CD4-positive, CD25-positive, alpha-beta regulatory T cell (primary cell): ENCODE data around the gene ZNF654. TPM values are rescaled to one million over a fixed set of nuclear protein-coding genes. Genes with fewer than 3 reads are reported as not detected.
"Not testable (repeated sequence)": the region's sequence is repeated elsewhere in the genome, so short reads cannot be mapped to it uniquely, and the experiment has no call there.

Source experiments
- ATAC-seq, 2 donors: fragments of 150-1000 bp; cut with Tn5 transposase; one replicate each; pipeline ENCODE4 v1.10.0; 2021; ENCODE audit warnings: low read depth in 2 of 2, moderate number of reproducible peaks in 2 of 2, moderate library complexity in 1 of 2
- DNase-seq, 3 donors: peaks; one replicate each; pipeline versions ENCODE4 v3.0.0 to v3.0.0-alpha.2; 2012 to 2022; ENCODE audit warnings: mixed read lengths in 1 of 3
- H3K27ac ChIP-seq: one replicate; pipeline ENCODE4 v1.7.0; 2013; ENCODE audit warnings: mild to moderate bottlenecking, low read length; ENCODE audit not compliant: insufficient read depth, poor library complexity, severe bottlenecking
- H3K27me3 ChIP-seq: one replicate; pipeline ENCODE4 v1.7.0; 2013; ENCODE audit warnings: low read length; ENCODE audit not compliant: control insufficient read depth, insufficient read depth
- H3K36me3 ChIP-seq: one replicate; pipeline ENCODE4 v1.7.0; 2013; ENCODE audit warnings: mild to moderate bottlenecking, low read length, moderate library complexity; ENCODE audit not compliant: control insufficient read depth, insufficient read depth
- H3K4me1 ChIP-seq: 2 replicates; pipeline ENCODE4 v1.7.0; 2013; ENCODE audit warnings: mild to moderate bottlenecking, low read length; ENCODE audit not compliant: insufficient read depth, control insufficient read depth, poor library complexity, severe bottlenecking
- H3K4me3 ChIP-seq: one replicate; pipeline ENCODE4 v1.7.0; 2013; ENCODE audit warnings: low read depth, mild to moderate bottlenecking, low read length, moderate library complexity
- H3K9me3 ChIP-seq, 2 experiments: 1 replicate in 1 of 2; 2 replicates in 1 of 2; pipeline ENCODE4 v1.7.0; 2013; ENCODE audit warnings: low read length in 2 of 2, mild to moderate bottlenecking in 1 of 2, moderate library complexity in 1 of 2; ENCODE audit not compliant: control insufficient read depth in 2 of 2
- H3K27ac Mint-ChIP-seq, 3 donors: one replicate each; pipeline ENCODE4 v1.8.0; 2020 to 2022; ENCODE audit warnings: mild to moderate bottlenecking in 3 of 3, mixed read lengths in 3 of 3, moderate library complexity in 2 of 3
- H3K27me3 Mint-ChIP-seq: one replicate; pipeline ENCODE4 v1.8.0; 2022; ENCODE audit warnings: mild to moderate bottlenecking, mixed read lengths
- H3K36me3 Mint-ChIP-seq: one replicate; pipeline ENCODE4 v1.8.0; 2020; ENCODE audit warnings: mixed read lengths
- H3K4me1 Mint-ChIP-seq, 4 donors: one replicate each; pipeline ENCODE4 v1.8.0; 2020 to 2022; ENCODE audit warnings: mixed read lengths in 4 of 4, mild to moderate bottlenecking in 1 of 4
- H3K4me3 Mint-ChIP-seq, 4 donors: one replicate each; pipeline ENCODE4 v1.8.0; 2020 to 2022; ENCODE audit warnings: mild to moderate bottlenecking in 4 of 4, mixed read lengths in 4 of 4, moderate library complexity in 3 of 4
- H3K9me3 Mint-ChIP-seq, 7 donors: one replicate each; pipeline ENCODE4 v1.8.0; 2020 to 2022; ENCODE audit warnings: mixed read lengths in 7 of 7, mild to moderate bottlenecking in 3 of 7, moderate library complexity in 2 of 7
- polyA plus RNA-seq, 4 donors: library from polyadenylated mRNA; unstranded; fragments of 300-500 nt; fragmentation: Illumina TruSeq; gene quantifications; one replicate each; pipeline ENCODE4 v1.2.3, GENCODE V29; 2021
- total RNA-seq: library from RNA; stranded (reverse); gene quantifications from one replicate; pipeline ENCODE4 v1.2.3, GENCODE V29; 2022

ZNF654 gene
- total and polyA plus RNA-seq, 5 donors from 2014 or later = 10.4 to 19.1 (median 15.8) TPM

GRCh38 chr3:88167704-88168103, 108.6 kb downstream of the ZNF654 start:
- H3K27ac ChIP-seq = no peak overlapping the region
- H3K4me3 ChIP-seq = no peak overlapping the region
- Mint-ChIP-seq H3K27ac (no peak overlapping the region), H3K27me3 (no peaks in the 10 kb centered on the region), H3K4me1 (peaks cover 13 to 25% (median 20%) of the 10 kb centered on the region in 4 donors), H3K4me3 (no peak overlapping the region), H3K36me3 (peaks cover 29% of the 10 kb centered on the region), H3K9me3 (peaks cover 0 to 1% (median 0%) of the 10 kb centered on the region in 7 donors)
- DNase-seq (no peak), ATAC-seq (no peak)
- H3K36me3 ChIP-seq = peaks cover 7% of the 10 kb centered on the region
- H3K27me3 ChIP-seq = no peaks in the 10 kb centered on the region
- H3K9me3 ChIP-seq = no peaks in the 10 kb centered on the region
- no peaks in the 10 kb centered on the region for H3K4me1 ChIP-seq

- no peak overlapping the region for H3K4me3 Mint-ChIP-seq
- no peak overlapping the region for H3K27ac ChIP-seq
- DNase-seq = no peak
- no peaks in the 10 kb centered on the region for H3K27me3 ChIP-seq
- H3K36me3 Mint-ChIP-seq = peaks cover 30% of the 10 kb centered on the region
- H3K9me3 Mint-ChIP-seq = peaks cover 0 to 2% (median 0%) of the 10 kb centered on the region in 7 donors
- H3K27ac Mint-ChIP-seq = no peak overlapping the region
- no peak for ATAC-seq
- no peaks in the 10 kb centered on the region for H3K27me3 Mint-ChIP-seq
- peaks cover 9 to 22% (median 19%) of the 10 kb centered on the region in 4 donors for H3K4me1 Mint-ChIP-seq
- peaks cover 3% of the 10 kb centered on the region for H3K36me3 ChIP-seq
- H3K9me3 ChIP-seq = no peaks in the 10 kb centered on the region
- H3K4me1 ChIP-seq = no peaks in the 10 kb centered on the region
- no peak overlapping the region for H3K4me3 ChIP-seq
Observed at GRCh38 chr3:88168171-88168570, 109.1 kb downstream of the ZNF654 start.

GRCh38 chr3:88180398-88180999, 121.4 kb downstream of the ZNF654 start:
- Mint-ChIP-seq H3K27me3 (peaks cover 7% of the 10 kb centered on the region), H3K36me3 (no peaks in the 10 kb centered on the region), H3K4me3 (no peak overlapping the region), H3K9me3 (peaks cover 0 to 22% (median 3%) of the 10 kb centered on the region in 7 donors), H3K27ac (no peak overlapping the region), H3K4me1 (peaks cover 0 to 4% (median 1%) of the 10 kb centered on the region in 4 donors)
- Histone ChIP-seq H3K27ac (no peak overlapping the region), H3K4me3 (no peak overlapping the region), H3K4me1 (no peaks in the 10 kb centered on the region), H3K27me3 (no peaks in the 10 kb centered on the region), H3K36me3 (no peaks in the 10 kb centered on the region), H3K9me3 (no peaks in the 10 kb centered on the region)
- peak in 2 of 3 donors; percentile 34 to 69 for DNase-seq
- ATAC-seq = peak in 1 of 2 donors; percentile 53

GRCh38 chr3:88182165-88182918, 123.3 kb downstream of the ZNF654 start:
- not testable (repeated sequence) for H3K36me3 ChIP-seq, H3K27me3 Mint-ChIP-seq, H3K27ac Mint-ChIP-seq, H3K4me1 Mint-ChIP-seq, ATAC-seq, H3K27ac ChIP-seq, H3K4me3 ChIP-seq, H3K27me3 ChIP-seq, H3K9me3 ChIP-seq, H3K4me1 ChIP-seq, DNase-seq, H3K36me3 Mint-ChIP-seq
- peaks cover 0 to 32% (median 4%) of the 10 kb centered on the region in 7 donors for H3K9me3 Mint-ChIP-seq
- peak overlapping the region in 1 of 4 donors; percentile 15 for H3K4me3 Mint-ChIP-seq

- ATAC-seq (no peak), DNase-seq (no peak)
- H3K27me3 Mint-ChIP-seq = peaks cover 4% of the 10 kb centered on the region
- H3K27me3 ChIP-seq = no peaks in the 10 kb centered on the region
- no peaks in the 10 kb centered on the region for H3K36me3 Mint-ChIP-seq
- H3K4me1 Mint-ChIP-seq = peaks cover 0 to 4% (median under 1%) of the 10 kb centered on the region in 4 donors
- no peaks in the 10 kb centered on the region for H3K4me1 ChIP-seq
- H3K36me3 ChIP-seq = no peaks in the 10 kb centered on the region
- H3K27ac Mint-ChIP-seq = no peak overlapping the region
- H3K27ac ChIP-seq = no peak overlapping the region
- no peak overlapping the region for H3K4me3 ChIP-seq
- peaks cover 0 to 33% (median 5%) of the 10 kb centered on the region in 7 donors for H3K9me3 Mint-ChIP-seq
- H3K9me3 ChIP-seq = no peaks in the 10 kb centered on the region
- H3K4me3 Mint-ChIP-seq = no peak overlapping the region
Observed at GRCh38 chr3:88188436-88188835, 129.4 kb downstream of the ZNF654 start.

- no peaks in the 10 kb centered on the region for H3K36me3 ChIP-seq
- H3K9me3 ChIP-seq = no peaks in the 10 kb centered on the region
- DNase-seq (peak in 1 of 3 donors; percentile 5), ATAC-seq (no peak)
- H3K27me3 ChIP-seq = no peaks in the 10 kb centered on the region
- peaks cover 0 to 4% (median under 1%) of the 10 kb centered on the region in 4 donors for H3K4me1 Mint-ChIP-seq
- no peaks in the 10 kb centered on the region for H3K36me3 Mint-ChIP-seq
- H3K9me3 Mint-ChIP-seq = peaks cover 0 to 26% (median 3%) of the 10 kb centered on the region in 7 donors
- H3K27me3 Mint-ChIP-seq = no peaks in the 10 kb centered on the region
- no peak overlapping the region for H3K27ac Mint-ChIP-seq
- no peak overlapping the region for H3K4me3 Mint-ChIP-seq
- no peak overlapping the region for H3K4me3 ChIP-seq
- no peak overlapping the region for H3K27ac ChIP-seq
- no peaks in the 10 kb centered on the region for H3K4me1 ChIP-seq
Observed at GRCh38 chr3:88189361-88189810, 130.3 kb downstream of the ZNF654 start.

GRCh38 chr3:88191872-88192409, 132.9 kb downstream of the ZNF654 start:
- no peaks in the 10 kb centered on the region for H3K27me3 Mint-ChIP-seq
- no peak overlapping the region for H3K4me3 ChIP-seq
- no peak for ATAC-seq

More at GRCh38 chr3:88191872-88192409, 132.9 kb downstream of the ZNF654 start:
- H3K36me3 ChIP-seq = no peaks in the 10 kb centered on the region
- Mint-ChIP-seq H3K4me3 (no peak overlapping the region), H3K36me3 (no peaks in the 10 kb centered on the region), H3K9me3 (peaks cover 0 to 6% (median 0%) of the 10 kb centered on the region in 7 donors), H3K27ac (no peak overlapping the region), H3K4me1 (peaks cover 0 to 4% (median under 1%) of the 10 kb centered on the region in 4 donors)
- H3K4me1 ChIP-seq = no peaks in the 10 kb centered on the region
- no peak overlapping the region for H3K27ac ChIP-seq
- no peaks in the 10 kb centered on the region for H3K27me3 ChIP-seq
- DNase-seq = peak in 1 of 3 donors; percentile 7
- H3K9me3 ChIP-seq = no peaks in the 10 kb centered on the region
